HG03097 (cell line): ENCODE measurements around the gene MFSD12.
A peak's percentile ranks its signal among the peaks of the same experiment; 100 is the strongest.
"Not testable (repeated sequence)": the region's sequence is repeated elsewhere in the genome, so short reads cannot be mapped to it uniquely, and the experiment has no call there.

ENCODE experiments used
- ATAC-seq: cut with Tn5 transposase; IDR thresholded peaks from one replicate; pipeline ENCODE4 v1.9.1; 2021; ENCODE audit not compliant: unreplicated experiment, low FRiP score

The MFSD12 gene

DNA sequence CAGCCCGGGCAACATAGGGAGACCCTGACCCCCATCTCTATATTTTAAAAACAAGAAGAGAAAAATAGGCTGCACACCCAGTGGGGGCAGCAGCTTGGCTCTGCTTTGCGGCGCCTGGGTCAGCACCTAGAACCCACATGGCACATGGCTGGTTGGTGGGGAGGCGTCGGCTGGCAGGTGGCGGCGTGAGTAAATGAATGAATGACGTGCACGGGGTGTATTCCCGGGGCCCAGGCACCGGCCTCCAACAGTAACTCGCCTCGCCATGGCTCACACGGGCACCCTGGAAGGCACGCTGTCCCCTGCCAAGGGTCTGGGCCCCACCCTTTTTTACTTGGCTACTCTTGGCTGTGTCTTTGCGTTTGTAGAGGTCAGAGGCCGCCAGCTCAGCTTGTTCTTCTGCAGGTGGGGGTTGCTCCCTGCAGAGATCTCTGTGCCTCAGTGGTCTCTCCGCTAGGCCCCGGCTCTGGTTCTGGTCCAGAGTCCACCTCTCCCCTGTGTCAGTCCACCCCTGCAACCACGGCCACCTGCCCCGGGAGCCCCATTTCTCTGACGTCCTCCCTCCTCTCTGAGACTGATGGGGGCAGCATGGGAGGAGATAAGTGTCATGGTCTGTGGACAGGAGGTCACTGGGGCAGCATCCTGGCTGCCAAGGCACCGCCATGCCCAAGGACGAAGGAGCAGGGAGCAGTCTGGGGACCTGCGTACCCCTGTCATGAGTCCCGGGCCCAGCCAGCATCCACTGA, 45.7 kb downstream of the MFSD12 start:
- no peak for ATAC-seq

DNA sequence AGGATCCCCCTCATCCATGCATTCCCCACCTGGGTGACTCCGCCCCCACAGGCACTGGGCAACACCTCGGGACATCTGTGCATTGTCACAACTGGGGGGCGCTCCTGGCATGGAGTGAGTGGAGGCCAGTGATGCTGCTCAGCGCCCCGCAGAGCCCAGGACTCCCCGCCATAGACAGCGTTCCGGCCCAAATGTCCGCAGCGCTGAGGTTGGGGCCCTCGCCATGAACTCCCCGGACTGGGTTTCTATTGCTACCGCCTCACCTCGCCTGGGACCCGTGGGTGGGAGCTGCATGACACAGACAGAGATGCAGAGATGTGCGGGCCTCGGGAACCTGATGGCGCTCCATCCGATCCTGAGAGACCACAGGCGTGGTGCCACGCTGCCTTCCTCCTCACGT, 46.7 kb downstream of the MFSD12 start:
- ATAC-seq = no peak

DNA sequence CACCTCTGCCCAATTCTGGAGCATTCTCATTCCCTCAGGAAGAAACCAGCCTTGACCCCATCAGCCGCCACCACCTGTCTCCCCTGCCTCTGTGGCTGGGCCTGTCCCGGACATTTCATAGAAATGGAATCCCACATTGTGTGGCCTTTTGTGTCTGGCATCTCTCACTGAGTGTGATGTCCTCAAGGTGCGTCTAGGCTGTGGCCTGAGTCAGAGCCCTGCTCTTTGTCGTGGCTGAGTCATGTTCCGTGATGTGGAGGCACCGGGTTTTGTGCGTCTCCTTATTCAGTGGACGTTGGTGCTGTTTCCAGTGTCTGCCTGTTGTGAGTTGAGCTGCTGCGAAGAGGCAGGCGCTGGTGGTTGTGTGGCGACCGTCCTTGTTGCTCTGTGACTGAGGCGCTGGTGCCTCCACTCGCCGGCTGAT, 47.8 kb downstream of the MFSD12 start:
- ATAC-seq = no peak

DNA sequence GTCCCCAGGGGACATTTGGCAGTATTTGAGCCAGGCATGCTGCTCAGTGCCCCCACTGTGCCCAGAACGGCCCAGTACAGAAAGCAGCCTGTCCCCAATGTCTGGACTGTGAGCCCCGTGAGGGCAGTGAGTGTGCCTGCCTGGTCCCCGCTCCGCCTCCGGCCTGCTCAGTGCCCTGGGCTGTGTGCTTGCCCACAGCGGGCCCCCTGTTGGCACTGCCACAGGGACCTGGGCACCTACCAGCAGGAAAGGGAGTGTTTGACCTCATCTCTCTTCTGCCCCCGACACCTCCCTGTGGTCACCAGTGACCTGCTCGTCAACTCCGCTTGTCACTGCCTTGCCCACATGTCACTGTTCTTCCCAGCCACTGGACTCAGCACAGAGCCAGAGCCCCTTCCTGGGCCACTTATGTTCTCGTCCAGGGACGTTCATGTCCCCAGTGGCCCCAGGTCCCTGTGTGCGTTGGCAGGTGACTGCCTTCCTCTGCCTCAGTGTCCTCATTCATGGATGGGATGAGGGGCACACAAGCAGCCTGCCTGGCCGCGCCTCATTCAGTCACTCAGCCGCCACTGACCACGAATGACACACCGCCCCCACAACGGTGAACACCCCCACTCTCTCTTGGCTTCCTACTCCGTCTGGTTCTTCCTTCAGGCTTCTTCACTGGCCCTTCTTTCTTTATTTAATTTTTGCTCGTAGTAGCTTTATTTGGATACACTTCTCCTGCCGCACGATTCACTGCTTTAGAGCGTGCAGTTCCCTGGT, 48.4 kb downstream of the MFSD12 start:
- ATAC-seq = no peak

DNA sequence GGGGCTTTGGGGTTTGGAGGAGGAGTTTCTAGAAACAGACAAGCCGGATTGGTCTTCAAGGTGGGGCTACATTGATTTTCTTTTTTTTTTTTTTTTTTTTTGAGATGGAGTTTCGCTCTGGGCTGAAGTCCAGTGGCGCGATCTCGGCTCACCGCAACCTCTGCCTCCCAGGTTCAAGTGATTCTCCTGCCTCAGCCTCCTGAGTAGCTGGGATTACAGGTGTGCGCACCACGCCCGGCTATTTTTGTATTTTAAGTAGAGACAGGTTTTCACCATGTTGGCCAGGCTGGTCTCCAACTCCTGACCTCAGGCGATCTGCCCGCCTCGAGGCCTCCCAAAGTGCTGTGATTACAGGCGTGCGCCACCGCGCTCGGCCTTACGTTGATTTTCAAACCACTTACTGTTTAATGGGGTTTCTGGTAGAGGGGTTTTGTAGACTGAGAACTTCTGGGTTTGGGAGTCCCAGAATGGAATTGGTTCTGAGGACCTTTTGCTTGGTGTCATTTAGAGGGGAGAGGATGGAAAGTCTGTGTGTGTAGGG, 49.2 kb downstream of the MFSD12 start:
- ATAC-seq = not testable (repeated sequence)

DNA sequence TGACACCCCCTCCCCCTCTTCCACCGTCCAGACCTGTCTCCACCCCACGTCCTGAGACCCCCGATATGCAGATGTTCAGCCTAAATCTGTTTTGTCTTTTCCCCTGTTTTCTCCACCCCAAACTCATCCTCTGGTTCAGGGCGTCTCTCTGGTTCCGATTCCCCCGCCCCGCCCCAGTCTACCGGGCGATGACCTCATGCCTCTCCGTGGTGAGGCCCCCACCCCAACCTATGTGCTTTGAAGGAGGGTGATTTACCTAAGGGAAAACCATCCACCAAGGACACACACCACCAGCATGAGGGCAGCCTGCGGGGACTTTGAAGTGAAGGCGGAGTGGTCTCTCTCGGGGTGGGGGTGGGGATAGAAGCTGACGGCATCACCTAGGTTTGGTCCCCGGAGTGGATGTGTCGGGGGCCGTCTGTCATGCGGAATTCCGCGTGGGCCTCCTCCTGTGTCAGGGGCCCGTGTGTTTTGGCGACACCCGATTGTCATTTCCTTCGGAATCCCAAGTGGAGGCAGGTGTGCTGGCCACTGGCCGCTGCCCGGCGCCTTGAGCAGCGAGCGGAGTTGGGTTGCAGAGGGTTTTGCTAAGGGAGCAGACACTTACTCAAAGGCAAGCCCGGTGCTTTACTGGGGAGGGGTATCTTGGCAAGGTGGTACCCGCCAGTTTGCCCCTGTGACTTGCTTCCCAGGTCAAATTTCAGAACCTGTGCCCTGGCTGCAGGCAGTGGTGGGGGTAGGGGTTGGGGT, 49.8 kb downstream of the MFSD12 start:
- no peak for ATAC-seq

DNA sequence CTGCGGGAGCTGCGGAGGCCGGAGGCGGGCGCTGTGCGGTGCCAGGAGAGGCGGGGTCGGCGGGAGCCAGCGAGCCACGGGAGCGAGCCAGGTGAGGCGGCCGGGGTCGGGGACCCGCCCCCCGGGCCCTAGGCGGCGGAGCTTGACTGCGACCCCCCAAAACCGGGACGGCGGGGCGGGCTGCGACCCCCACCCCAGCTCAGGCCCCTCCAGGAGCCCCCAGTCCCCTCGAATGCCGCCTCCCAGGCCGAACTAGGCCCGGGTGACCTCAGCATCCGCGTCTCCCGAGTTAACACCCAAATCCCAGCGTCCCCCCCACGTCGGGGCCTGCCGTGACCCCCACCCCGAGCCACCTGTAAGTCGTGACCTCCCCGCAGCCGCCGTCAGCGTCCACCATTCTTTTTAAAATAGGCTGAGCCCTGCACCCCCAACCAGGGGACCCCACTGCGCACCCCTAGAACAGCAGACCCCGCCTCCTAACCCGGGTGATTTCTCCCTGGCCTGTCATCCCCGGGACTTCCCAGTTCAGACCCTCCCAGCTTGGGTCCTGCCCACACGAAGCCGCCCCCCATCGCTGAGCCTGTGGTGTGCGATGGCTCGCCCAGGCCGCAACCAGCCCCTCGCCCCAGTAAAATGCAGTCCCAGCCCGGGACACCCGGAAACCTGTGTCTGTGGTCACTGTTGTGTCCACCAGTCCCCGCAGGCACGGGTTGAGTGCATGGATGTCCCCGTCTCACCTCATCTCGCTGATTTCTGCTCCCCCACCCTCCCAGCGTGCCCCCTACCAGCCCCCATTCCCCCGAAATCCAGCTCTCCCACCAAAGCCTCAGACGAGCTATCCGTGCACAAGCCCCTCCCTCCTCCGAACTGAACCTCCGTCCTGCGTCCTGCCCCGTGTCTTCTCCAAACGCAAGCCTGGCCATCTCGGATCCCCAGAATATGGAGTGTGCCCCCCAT, 50.7 kb downstream of the MFSD12 start:
- ATAC-seq = peak; percentile 28

DNA sequence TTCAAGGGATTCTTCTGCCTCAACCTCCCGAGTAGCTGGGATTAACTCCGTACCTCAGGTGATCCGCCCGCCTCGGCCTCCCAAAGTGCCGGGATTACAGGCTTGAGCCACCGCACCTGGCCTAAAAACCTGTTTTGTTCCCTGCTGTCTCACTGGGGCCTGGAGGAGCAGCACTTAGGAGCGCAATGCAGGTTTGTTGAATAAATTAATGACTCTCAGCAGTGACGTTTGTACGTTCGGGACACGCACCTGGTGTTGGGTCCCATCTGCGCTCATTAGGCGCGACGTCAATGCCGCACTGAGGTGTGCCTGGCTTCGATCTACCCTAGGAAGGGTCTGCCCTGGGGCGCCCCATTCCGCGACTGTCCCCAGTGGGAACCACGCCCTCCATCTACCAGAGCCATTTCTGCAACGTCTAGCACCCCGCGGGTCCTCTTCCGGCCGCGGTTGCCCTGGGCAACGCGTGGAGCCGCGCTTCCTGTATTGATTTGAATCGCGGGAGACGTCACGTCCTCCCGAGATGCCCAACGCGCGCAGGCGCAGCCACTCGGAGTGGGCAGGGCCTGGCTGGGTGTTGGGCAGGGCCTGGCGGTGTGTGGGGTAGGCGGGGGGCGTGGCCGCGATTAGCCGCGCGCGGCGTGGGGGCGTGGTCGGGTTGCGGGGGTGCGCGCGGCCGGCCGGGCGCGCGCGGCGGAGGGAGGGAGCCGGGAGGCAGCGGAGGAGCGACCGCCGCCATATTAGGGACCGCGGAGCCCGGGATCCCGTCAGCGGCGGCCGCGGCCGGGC, 51.6 kb downstream of the MFSD12 start, which contains the start of gene FZR1:
Gene FZR1 (plus strand): TSS at position 714 of the 786 bp plus-strand sequence. CDS start 16,679 bp downstream, outside the sequence.
- peak; percentile 86 for ATAC-seq

DNA sequence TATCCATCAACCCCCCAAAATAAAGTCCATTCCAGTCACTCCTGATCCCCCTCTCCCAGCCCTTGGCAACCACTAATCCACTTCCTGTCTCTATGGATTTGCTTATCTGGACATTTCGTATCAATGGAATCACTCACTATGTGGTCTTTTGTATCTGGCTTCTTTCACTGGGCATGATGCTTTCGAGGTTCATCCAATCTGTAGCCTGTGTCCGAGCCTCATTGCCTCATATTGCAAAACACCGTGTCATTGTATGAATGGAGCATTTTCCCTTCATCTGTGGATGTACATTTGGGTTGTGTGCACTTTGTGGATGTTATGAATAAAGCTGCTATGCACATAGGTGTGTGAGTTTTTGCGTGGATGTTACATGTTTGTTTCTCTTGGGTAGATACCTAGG, 52.7 kb downstream of the MFSD12 start:
- no peak for ATAC-seq

DNA sequence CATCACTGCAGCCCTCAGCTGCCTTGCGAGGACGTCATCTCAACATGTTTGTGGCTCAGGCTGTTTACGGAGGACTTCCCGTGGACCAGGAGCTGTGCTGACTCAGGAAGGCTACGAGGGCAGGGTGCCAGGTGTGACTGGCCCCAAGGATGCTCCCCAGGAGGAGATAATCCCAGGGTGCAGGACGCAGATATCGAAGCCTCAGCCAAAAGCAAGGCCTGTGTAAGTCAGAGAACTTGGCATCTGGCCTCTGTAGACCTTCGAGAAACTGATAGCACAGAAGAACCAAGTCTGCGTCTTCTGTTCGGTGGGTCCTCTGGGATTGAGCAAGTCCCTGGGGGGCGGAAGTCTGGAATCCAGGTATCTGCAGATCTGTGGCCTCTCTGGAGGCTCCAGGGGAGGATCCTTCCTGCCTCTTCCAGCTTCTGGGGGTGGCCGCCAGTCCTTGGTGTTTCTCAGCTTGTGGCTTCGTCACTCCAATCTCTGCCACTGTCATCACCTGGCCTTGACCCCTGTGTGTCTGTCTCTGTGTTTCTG, 54.3 kb downstream of the MFSD12 start:
- no peak for ATAC-seq

DNA sequence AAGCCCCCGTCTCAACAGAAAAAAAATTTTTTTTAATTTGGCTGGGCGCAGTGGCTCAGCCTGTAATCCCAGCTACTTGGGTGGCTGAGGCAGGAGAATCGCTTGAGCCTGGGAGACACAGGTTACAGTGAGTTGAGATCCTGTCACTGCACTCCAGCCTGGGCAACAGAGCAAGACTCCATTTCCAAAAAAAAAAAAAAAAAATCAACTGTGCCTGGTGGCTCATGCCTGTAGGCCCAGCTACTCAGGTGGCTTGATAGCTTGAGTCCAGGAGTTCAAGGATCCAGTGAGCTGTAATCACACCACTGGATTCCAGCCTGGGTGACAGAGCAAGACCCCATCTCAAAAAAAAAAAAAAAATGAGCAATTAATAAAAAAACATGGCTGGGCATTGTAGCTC, 55.6 kb downstream of the MFSD12 start:
- no peak for ATAC-seq

DNA sequence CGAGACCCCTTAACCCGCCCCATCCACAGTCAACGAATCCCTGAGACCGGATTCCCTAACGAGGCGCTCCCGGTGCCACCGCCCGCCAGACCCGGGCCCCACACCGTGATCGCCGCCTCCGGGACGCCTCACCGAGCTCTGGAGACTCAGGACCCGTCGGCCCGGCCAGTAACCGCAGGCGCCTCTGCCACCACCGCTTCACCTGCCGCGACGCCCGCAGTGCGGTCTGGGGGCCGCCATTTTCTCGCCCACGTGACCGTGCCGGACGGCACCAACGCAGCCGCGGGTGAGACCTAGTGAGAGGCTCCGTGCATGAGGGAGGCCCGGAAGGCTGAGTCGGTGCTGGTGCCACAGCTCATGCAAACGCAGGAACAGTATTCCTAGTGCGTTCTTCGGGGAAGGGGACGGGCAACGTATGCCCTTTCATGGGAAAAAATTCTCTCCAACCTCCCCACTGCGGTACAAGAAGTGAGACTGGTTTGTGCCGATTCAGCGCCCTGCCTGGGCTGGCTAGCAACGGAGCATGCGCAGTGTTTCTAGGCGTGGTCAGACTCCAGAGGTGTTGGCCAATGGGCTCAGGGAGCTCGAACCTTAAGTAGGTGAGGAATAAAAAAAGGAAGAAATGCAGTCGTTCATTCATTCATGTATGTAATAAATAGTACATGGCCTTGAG, 56.8 kb downstream of the MFSD12 start, which contains the start of gene DOHH:
Gene DOHH (minus strand): TSS at position 246 of the 673 bp plus-strand sequence. CDS start 3,860 bp downstream, outside the sequence.
- peak; percentile 75 for ATAC-seq

DNA sequence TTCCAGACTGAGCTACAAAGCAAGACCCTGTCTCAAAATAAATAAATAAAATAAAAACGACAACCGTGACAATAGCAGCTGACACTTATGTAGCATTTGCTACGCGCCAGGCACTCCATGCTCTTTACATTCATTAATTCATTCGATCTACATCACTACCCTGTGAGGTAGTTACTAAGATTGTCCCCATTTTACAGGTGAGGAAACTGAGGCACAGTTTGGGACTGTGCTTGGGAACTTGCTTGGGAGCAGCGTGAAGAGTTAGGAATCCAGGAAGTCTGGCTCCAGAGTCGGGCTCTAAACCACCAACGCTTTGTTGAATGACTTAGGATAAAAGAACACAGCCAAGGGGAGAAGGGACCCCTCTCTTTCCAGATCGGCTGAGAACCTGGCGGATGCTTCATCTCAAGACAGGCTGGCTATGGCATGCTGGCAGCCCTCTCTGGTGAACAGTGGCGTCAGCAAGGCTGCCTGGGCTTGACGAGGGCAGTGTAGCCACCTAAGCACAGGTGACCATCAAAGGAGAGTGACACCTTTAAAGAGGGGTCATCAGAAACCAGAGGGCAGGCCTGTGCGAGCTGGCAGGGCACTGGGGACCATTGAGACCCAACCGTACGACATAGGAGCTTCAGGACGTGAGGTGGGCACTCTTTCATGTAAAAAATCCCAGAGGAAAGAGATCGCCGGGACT, 57.5 kb downstream of the MFSD12 start:
- no peak for ATAC-seq

DNA sequence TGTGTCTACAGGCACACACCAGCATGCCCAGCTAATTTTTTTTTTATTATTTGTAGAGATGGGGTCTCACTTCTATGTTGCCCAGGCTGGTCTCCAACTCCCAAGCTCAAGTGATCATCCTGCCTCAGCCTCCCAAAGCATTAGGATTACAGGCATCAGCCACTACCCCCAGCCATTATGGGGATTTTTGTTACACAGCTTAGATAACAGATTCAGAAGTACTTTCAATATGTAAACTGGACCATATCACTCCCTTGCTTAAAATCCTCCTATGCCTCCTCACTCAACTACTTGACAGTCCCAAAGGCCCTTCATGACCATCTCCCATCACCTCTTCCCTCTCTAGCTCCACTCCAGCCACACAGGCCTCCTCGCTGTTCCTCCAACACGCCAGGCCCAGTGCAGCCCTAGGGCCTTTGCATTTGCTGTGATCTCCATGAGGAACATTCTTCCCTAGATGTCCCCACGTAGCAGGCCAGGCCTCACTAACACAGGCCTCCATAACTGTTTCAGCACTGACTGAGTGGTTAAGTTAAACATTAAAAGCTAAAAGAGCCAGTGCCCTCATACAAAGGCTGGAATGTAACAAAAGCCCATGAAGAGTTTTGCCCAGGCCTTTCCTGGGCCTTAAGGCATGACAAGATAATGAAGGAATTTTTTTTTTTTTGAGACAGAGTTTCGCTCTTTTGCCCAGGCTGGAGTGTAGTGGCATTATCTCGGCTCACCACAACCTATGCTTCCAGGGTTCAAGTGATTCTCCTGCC, 59.4 kb downstream of the MFSD12 start:
- ATAC-seq = no peak

DNA sequence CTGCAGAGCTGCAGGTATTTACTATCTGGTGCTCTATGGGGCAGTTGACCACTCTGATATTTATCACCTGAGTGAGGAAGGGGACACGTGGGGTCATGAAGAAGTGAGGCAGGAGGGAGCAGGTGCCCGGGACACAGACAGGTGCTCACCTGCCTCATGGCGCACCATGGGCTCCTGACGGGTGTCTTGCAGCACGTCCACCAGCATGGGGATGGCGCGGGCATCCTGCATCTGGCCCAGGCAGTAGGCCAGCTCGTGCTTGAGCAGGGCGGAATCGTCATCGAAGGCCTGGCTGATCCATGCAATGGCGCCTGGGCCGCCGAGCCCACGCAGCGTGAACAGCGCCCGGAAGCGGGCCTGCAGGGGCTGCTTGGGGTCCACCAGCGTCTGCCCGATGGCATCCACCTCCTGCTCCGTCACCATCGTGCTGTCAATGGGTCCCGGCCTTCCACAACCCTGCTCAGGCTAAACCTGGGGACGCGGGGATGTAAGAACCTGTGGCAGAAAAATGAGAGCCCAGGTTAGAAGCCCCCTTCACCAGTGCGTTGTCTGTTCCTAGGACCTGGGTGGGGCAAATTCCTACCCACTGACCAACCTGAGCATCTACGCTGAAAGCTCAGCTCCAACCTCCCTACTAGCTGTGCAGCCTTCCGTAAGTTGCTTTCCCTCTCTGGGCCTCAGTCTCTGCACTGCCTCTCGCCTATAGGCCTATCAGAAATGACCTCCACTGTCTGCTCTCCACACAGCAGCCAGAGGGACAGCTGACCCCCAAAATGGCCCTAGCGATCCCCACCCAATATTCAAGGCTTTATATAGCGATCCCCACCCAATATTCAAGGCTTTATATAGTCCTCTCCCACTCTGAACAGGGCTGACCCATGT, 60.8 kb downstream of the MFSD12 start:
- no peak for ATAC-seq

DNA sequence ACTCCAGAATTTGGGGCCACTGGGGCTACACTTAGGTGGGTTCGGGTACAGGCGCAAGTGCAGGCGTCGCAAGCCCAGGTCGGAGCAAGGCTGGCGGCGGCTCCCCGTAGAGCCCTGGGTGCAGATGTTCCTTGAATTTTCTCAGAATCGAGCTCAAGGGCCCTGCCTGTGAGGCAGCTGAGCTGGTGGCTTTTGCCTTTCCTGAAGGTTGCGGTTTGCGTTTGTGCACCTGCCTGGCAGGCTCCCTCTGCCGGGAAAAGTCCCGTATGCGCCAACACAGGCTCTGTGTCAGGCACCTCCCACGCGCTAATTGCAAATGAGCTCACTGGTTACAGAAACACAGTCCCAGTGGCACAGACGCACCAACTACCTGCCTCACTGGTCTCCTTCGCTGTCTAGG, 62.8 kb downstream of the MFSD12 start:
- no peak for ATAC-seq
